ENCODE data around the gene TSPAN18. TPM values are rescaled to one million over a fixed set of nuclear protein-coding genes. Genes with fewer than 3 reads are reported as not detected.

Gene TSPAN18
- total RNA-seq, 1 donor from 2014 or later: 5.2 TPM

DNA sequence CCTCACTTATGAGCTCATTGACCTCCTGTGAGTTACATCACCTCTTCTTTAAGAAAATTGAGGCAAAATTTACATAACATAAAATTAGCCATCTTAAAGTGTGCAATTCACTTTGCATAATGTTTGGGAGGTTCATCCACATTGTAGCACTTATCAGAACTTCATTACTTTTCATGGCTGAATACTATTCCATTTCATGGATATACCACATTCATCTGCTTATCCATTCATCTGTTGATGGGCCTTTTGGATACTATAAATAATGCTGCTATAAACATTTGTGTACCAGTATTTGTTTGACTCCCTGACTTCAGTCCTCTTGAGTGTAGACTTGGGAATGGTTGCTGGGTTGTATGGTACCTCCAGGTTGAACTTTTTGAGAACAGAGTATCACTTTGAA, 120.6 kb downstream of the TSPAN18 start:
- TF ChIP-seq, protein P1, sequence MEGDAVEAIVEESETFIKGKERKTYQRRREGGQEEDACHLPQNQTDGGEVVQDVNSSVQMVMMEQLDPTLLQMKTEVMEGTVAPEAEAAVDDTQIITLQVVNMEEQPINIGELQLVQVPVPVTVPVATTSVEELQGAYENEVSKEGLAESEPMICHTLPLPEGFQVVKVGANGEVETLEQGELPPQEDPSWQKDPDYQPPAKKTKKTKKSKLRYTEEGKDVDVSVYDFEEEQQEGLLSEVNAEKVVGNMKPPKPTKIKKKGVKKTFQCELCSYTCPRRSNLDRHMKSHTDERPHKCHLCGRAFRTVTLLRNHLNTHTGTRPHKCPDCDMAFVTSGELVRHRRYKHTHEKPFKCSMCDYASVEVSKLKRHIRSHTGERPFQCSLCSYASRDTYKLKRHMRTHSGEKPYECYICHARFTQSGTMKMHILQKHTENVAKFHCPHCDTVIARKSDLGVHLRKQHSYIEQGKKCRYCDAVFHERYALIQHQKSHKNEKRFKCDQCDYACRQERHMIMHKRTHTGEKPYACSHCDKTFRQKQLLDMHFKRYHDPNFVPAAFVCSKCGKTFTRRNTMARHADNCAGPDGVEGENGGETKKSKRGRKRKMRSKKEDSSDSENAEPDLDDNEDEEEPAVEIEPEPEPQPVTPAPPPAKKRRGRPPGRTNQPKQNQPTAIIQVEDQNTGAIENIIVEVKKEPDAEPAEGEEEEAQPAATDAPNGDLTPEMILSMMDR (IDR thresholded peaks at IDR 0.05; ENCODE audit: insufficient read depth, low read length, poor library complexity, severe bottlenecking): no peak
- Histone ChIP-seq H3K4me3 (ENCODE audit: low read depth, low read length) (no peak overlapping the region), H3K36me3 (ENCODE audit: control insufficient read depth, insufficient read depth, low read length) (no peaks in the 10 kb centered on the region), H3K27me3 (ENCODE audit: control insufficient read depth, insufficient read depth, low read length) (peaks cover 14% of the 10 kb centered on the region)
- no peak for DNase-seq (ENCODE audit: low read depth)

DNA sequence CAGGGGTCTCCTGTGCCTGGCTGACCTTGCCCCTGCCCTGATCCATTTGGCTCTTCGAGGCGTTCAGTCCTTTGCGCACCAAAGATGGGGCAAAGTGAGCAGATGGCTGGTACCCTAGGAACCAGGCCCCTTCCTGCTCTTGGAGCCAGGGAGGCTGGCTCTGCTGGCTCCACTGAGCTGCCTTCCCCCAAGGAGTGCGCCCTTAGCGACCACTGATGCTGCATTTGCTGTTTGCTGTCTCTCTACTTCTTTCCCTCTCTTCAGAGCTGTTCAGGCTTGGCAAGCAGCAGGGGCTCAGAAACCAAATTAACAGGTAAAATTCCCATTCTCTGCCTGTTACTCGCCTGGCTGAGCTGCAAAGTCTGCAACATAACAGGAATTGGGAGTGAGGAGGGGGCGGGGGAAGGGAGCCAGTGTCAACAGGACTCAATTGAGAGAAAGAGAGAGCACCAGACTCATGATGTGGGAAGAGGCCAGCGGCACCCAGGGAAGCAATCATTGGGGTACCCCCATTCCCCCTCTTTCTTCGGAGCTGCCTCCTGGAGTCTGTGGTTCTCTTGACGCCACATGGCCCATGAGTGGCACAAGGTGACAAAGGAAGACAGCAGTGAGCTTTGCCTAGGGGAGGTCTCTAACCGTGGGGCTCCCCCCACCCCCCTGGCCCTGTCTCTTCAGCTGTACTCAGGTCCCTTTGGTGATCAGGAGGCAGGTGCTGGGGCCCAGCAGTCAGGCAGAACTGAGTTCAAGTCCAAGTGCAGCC, 121.6 kb downstream of the TSPAN18 start:
- no peaks in the 10 kb centered on the region for H3K36me3 ChIP-seq (ENCODE audit: control insufficient read depth, insufficient read depth, low read length)
- H3K27me3 ChIP-seq (ENCODE audit: control insufficient read depth, insufficient read depth, low read length): peaks cover 14% of the 10 kb centered on the region
- no peak for DNase-seq (ENCODE audit: low read depth)
- H3K4me3 ChIP-seq (ENCODE audit: low read depth, low read length): no peak overlapping the region
- TF ChIP-seq, protein P1 (IDR thresholded peaks at IDR 0.05; ENCODE audit: insufficient read depth, low read length, poor library complexity, severe bottlenecking): no peak

GRCh38 chr11:44848963-44849350, 122.2 kb downstream of the TSPAN18 start:
- DNase-seq (ENCODE audit: low read depth): no peak
- H3K4me3 ChIP-seq (ENCODE audit: low read depth, low read length): no peak overlapping the region
- peaks cover 14% of the 10 kb centered on the region for H3K27me3 ChIP-seq (ENCODE audit: control insufficient read depth, insufficient read depth, low read length)
- TF ChIP-seq, protein P1 (IDR thresholded peaks at IDR 0.05; ENCODE audit: insufficient read depth, low read length, poor library complexity, severe bottlenecking): no peak
- no peaks in the 10 kb centered on the region for H3K36me3 ChIP-seq (ENCODE audit: control insufficient read depth, insufficient read depth, low read length)

DNA sequence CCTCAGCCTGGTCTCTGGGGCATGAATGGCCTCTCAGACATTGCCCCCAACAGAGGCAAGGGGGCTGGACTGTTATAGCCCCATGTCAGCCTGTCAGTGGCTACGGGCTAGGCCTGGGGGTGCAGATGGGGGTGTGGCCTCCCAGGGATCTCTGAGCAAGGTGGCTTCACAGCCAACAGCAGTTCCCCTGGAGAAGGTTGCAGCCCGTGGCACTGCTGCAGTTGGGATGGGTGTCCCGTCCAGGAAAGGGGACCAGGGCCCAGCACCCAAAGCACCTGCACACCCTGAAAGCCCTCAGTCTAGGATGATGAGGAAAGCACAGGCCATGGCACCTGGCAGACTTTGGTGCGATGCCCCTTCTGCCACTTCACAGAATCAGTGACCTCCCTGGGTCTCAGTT, 122.7 kb downstream of the TSPAN18 start:
- peaks cover 14% of the 10 kb centered on the region for H3K27me3 ChIP-seq (ENCODE audit: control insufficient read depth, insufficient read depth, low read length)
- no peaks in the 10 kb centered on the region for H3K36me3 ChIP-seq (ENCODE audit: control insufficient read depth, insufficient read depth, low read length)
- no peak overlapping the region for H3K4me3 ChIP-seq (ENCODE audit: low read depth, low read length)
- no peak for DNase-seq (ENCODE audit: low read depth)
- TF ChIP-seq, protein P1 (IDR thresholded peaks at IDR 0.05; ENCODE audit: insufficient read depth, low read length, poor library complexity, severe bottlenecking): no peak

- DNase-seq (ENCODE audit: low read depth): no peak
- no peaks in the 10 kb centered on the region for H3K36me3 ChIP-seq (ENCODE audit: control insufficient read depth, insufficient read depth, low read length)
- TF ChIP-seq, protein P1 (IDR thresholded peaks at IDR 0.05; ENCODE audit: insufficient read depth, low read length, poor library complexity, severe bottlenecking): no peak
- H3K27me3 ChIP-seq (ENCODE audit: control insufficient read depth, insufficient read depth, low read length): peaks cover 14% of the 10 kb centered on the region
- no peak overlapping the region for H3K4me3 ChIP-seq (ENCODE audit: low read depth, low read length)
Observed at GRCh38 chr11:44849922-44850321, 123.2 kb downstream of the TSPAN18 start.

DNA sequence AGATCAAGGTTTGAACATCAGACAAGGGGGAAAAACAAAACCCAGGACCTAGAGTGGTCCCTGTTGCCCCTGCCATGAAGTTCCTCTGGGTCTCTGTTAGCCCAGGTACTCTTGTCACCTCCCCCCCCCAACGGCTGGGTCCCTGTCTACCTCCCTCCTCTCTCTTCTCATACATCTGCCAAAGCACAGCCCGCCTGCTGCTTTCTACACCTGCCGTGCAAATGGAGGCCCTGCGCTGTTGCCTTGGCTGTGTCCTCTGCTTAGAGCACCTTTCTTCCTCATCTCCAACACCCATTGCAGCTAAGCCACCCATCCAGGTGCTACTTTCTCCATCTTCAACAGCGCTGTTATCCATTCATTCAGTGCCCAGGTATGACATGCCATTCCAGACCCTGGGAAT, 124.7 kb downstream of the TSPAN18 start:
- Histone ChIP-seq H3K27me3 (ENCODE audit: control insufficient read depth, insufficient read depth, low read length) (peaks cover 14% of the 10 kb centered on the region), H3K36me3 (ENCODE audit: control insufficient read depth, insufficient read depth, low read length) (no peaks in the 10 kb centered on the region), H3K4me3 (ENCODE audit: low read depth, low read length) (no peak overlapping the region)
- TF ChIP-seq, protein P1 (IDR thresholded peaks at IDR 0.05; ENCODE audit: insufficient read depth, low read length, poor library complexity, severe bottlenecking): no peak
- no peak for DNase-seq (ENCODE audit: low read depth)

All from kidney epithelial cell (primary cell).